ENCODE measurements around the gene BTBD9.

GRCh38 chr6:38185752-38186151, 454.0 kb downstream of the BTBD9 start:
- no peak for TF ChIP-seq CTCF (IDR thresholded peaks at IDR 0.05; ENCODE audit: insufficient read depth, low read depth, low read length)
- TF ChIP-seq EZH2 (IDR thresholded peaks at IDR 0.05; ENCODE audit: insufficient read depth, low read length) = no peak
